ENCODE data around the gene NKD1.

GRCh38 chr16:50665128-50665878 is 117.1 kb downstream of the NKD1 start:
- TF ChIP-seq CTCF (IDR thresholded peaks at IDR 0.05): peak; percentile 75 to 81 (median 80)
- no peak for TF ChIP-seq POLR2A (IDR thresholded peaks at IDR 0.05)
- TF ChIP-seq POLR2AphosphoS5 (IDR thresholded peaks at IDR 0.05; ENCODE audit: insufficient read depth in 1 of 2, low read depth in 1 of 2): peak in 1 of 2 donors; percentile 51

All from vagina (tissue), 2 donors.